IMR-90 (cell line): ENCODE data around the gene TMC1. TPM values are rescaled to one million over a fixed set of nuclear protein-coding genes. Genes with fewer than 3 reads are reported as not detected.

Source experiments
- ATAC-seq: fragments of 200-7000 bp; cut with Tn5 transposase; 2 replicates; pipeline ENCODE4 v1.9.1; 2020; ENCODE audit warnings: low read depth, mild to moderate bottlenecking, moderate library complexity
- BruUV-seq: library from RNA; stranded (reverse); fragments of 400-500 nt; replicated peaks from 2 replicates; lab custom pipeline; 2021; lab: Mats Ljungman, UMichigan
- CTCF ChIA-PET: fragments of 300-600 bp; formaldehyde crosslinking; extraction: SDS; loops from one replicate; lab custom pipeline; 2021; ENCODE audit warnings: antibody characterized with exemption; lab: Yijun Ruan, JAX
- POLR2A ChIA-PET: fragments of 300-600 bp; sonication (Branson Sonifier 250); formaldehyde crosslinking; loops from one replicate; lab custom pipeline; 2022; ENCODE audit warnings: antibody characterized with exemption; ENCODE audit not compliant: unreplicated experiment; lab: Charles Lee
- DNase-seq: peaks from one replicate; pipeline ENCODE4 v3.0.0; 2013
- H2AFZ ChIP-seq: replicated peaks from 2 replicates; pipeline ENCODE3; 2013; ENCODE audit warnings: low read length, mild to moderate bottlenecking; ENCODE audit not compliant: poor library complexity
- H2AK5ac ChIP-seq: 2 replicates; pipeline ENCODE4 v1.6.1; 2013; ENCODE audit warnings: low read depth, low read length, inconsistent platforms
- H2AK9ac ChIP-seq: replicated peaks from 2 replicates; pipeline ENCODE3; 2013; ENCODE audit warnings: mild to moderate bottlenecking, low read depth, low read length, moderate library complexity; ENCODE audit not compliant: poor library complexity
- H2BK120ac ChIP-seq: 2 replicates; pipeline ENCODE4 v1.6.1; 2013; ENCODE audit warnings: low read depth, low read length, inconsistent platforms
- H2BK15ac ChIP-seq: 3 replicates; pipeline ENCODE4 v1.6.1; 2013; ENCODE audit warnings: low read depth, low read length, inconsistent platforms
- H2BK20ac ChIP-seq: 2 replicates; pipeline ENCODE4 v1.6.1; 2013; ENCODE audit warnings: low read depth, mild to moderate bottlenecking, inconsistent platforms, low read length, moderate library complexity
- H2BK5ac ChIP-seq: 2 replicates; pipeline ENCODE4 v1.6.1; 2013; ENCODE audit warnings: mild to moderate bottlenecking, low read depth, low read length, inconsistent platforms; ENCODE audit not compliant: poor library complexity, severe bottlenecking
- H3K14ac ChIP-seq: replicated peaks from 2 replicates; pipeline ENCODE4 v1.6.1; 2013; ENCODE audit warnings: low read depth, low read length, inconsistent platforms
- H3K18ac ChIP-seq: 2 replicates; pipeline ENCODE4 v1.6.1; 2013; ENCODE audit warnings: low read depth, low read length, control low read depth
- H3K23ac ChIP-seq: 2 replicates; pipeline ENCODE4 v1.6.1; 2013; ENCODE audit warnings: low read depth, low read length, inconsistent platforms
- H3K27ac ChIP-seq: 2 replicates; pipeline ENCODE4 v1.5.1; 2013; ENCODE audit warnings: mild to moderate bottlenecking, control low read depth, low read length; ENCODE audit not compliant: insufficient read depth
- H3K27me3 ChIP-seq: 2 replicates; pipeline ENCODE4 v1.6.1; 2013; ENCODE audit warnings: low read length; ENCODE audit not compliant: control insufficient read depth, insufficient read depth
- H3K36me3 ChIP-seq: 2 replicates; pipeline ENCODE4 v1.6.1; 2013; ENCODE audit warnings: low read length, mixed read lengths; ENCODE audit not compliant: control insufficient read depth, insufficient read depth
- H3K4ac ChIP-seq: 2 replicates; pipeline ENCODE4 v1.6.1; 2013; ENCODE audit warnings: low read depth, low read length, inconsistent platforms
- H3K4me1 ChIP-seq: 2 replicates; pipeline ENCODE4 v1.6.1; 2013; ENCODE audit warnings: low read length, mixed read lengths; ENCODE audit not compliant: control insufficient read depth, insufficient read depth
- H3K4me2 ChIP-seq: 2 replicates; pipeline ENCODE4 v1.6.1; 2013; ENCODE audit warnings: low read depth, mild to moderate bottlenecking, control low read depth, low read length, moderate library complexity
- H3K4me3 ChIP-seq: 2 replicates; pipeline ENCODE4 v1.5.1; 2013; ENCODE audit warnings: low read depth, mild to moderate bottlenecking, control low read depth, low read length, moderate library complexity; ENCODE audit not compliant: insufficient read depth
- H3K56ac ChIP-seq: 2 replicates; pipeline ENCODE4 v1.6.1; 2013; ENCODE audit warnings: low read length, inconsistent platforms; ENCODE audit not compliant: insufficient read depth; ENCODE audit errors: extremely low read depth
- H3K79me1 ChIP-seq, 2 experiments: 2 replicates each; pipeline ENCODE4 v1.6.1; 2013; ENCODE audit warnings: low read length in 2 of 2, inconsistent platforms in 1 of 2, low read depth in 1 of 2
- H3K9ac ChIP-seq: 2 replicates; pipeline ENCODE4 v1.6.1; 2013; ENCODE audit warnings: low read depth, low read length, control low read depth
- H3K9me1 ChIP-seq: 2 replicates; pipeline ENCODE4 v1.6.1; 2013; ENCODE audit warnings: low read length, inconsistent platforms; ENCODE audit not compliant: insufficient read depth
- H3K9me3 ChIP-seq: 2 replicates; pipeline ENCODE4 v1.6.1; 2013; ENCODE audit warnings: low read length; ENCODE audit not compliant: control insufficient read depth, insufficient read depth
- H4K20me1 ChIP-seq: 2 replicates; pipeline ENCODE4 v1.6.1; 2013; ENCODE audit warnings: low read length, inconsistent platforms; ENCODE audit not compliant: insufficient read depth
- H4K5ac ChIP-seq: 2 replicates; pipeline ENCODE4 v1.6.1; 2013; ENCODE audit warnings: mild to moderate bottlenecking, low read depth, low read length, control low read depth
- H4K8ac ChIP-seq, 2 experiments: 2 replicates each; pipeline ENCODE4 v1.6.1; 2013; ENCODE audit warnings: low read depth in 2 of 2, low read length in 2 of 2, control low read depth in 1 of 2, inconsistent platforms in 1 of 2
- H4K91ac ChIP-seq: 2 replicates; pipeline ENCODE4 v1.6.1; 2013; ENCODE audit warnings: low read depth, low read length, inconsistent platforms; ENCODE audit not compliant: insufficient read depth
- BHLHE40 ChIP-seq: fragments of 150-350 bp; IDR thresholded peaks from 2 replicates; pipeline ENCODE4 v1.6.1; 2016; ENCODE audit warnings: mild to moderate bottlenecking, low read depth, low read length
- CTCF ChIP-seq: conservative IDR thresholded peaks from 2 replicates; pipeline ENCODE4 v1.5.1; 2012; ENCODE audit warnings: mild to moderate bottlenecking, low read depth, low read length, improper control_type of control experiment
- FOS ChIP-seq: fragments of 150-350 bp; IDR thresholded peaks from 2 replicates; pipeline ENCODE4 v1.6.1; 2016; ENCODE audit warnings: low read depth, low read length
- MXI1 ChIP-seq: IDR thresholded peaks from 2 replicates; pipeline ENCODE4 v1.6.1; 2012; ENCODE audit warnings: low read depth, mild to moderate bottlenecking, low read length, moderate library complexity, borderline replicate concordance
- NFE2L2 ChIP-seq: fragments of 150-350 bp; IDR thresholded peaks from 2 replicates; pipeline ENCODE4 v1.6.1; 2016; ENCODE audit warnings: low read depth, mild to moderate bottlenecking, low read length
- SMC3 ChIP-seq: fragments of 150-350 bp; IDR thresholded peaks from 2 replicates; pipeline ENCODE4 v1.6.1; 2016; ENCODE audit warnings: low read depth, mild to moderate bottlenecking, antibody characterized with exemption, low read length, moderate library complexity
- USF2 ChIP-seq: fragments of 150-350 bp; IDR thresholded peaks from 2 replicates; pipeline ENCODE4 v1.6.1; 2017; ENCODE audit warnings: mild to moderate bottlenecking, antibody characterized with exemption, low read length, low read depth
- WGBS, 2 experiments: methylation state at CpG; one replicate each; pipeline versions ENCODE4 v1.1.5 to v1.1.7; 2013; ENCODE audit warnings: missing lambda C conversion rate in 2 of 2; ENCODE audit not compliant: insufficient read length in 1 of 2; ENCODE audit errors: extremely low coverage in 2 of 2; 5-methylcytosine and 5-hydroxymethylcytosine counted together
- dilution Hi-C: fragments of 300-500 bp; cut with HindIII; formaldehyde crosslinking; loops from one replicate; pipeline ENCODE4 v1.14.3; 2018; ENCODE audit warnings: low sequenced_read_pairs; ENCODE audit not compliant: unreplicated experiment
- in situ Hi-C: fragments of 300-500 bp; cut with MboI; formaldehyde crosslinking; loops from 3 replicates; pipeline ENCODE4 v1.14.3; 2019; ENCODE audit warnings: low sequenced_read_pairs, inconsistent platforms, mixed read lengths
- intact Hi-C: fragments of 100-400 bp; cut with micrococcal nuclease; formaldehyde crosslinking; loops from 2 replicates; pipeline ENCODE4 v1.10.0; 2022
- polyA plus RNA-seq, 3 experiments: library from polyadenylated mRNA; depleted of rRNA; stranded (reverse); fragments of >200 nt; gene quantifications; 2 replicates each; pipeline ENCODE4 v1.2.3, GENCODE V29; 2012; ENCODE audit warnings: low replicate concordance in 1 of 3
- total RNA-seq: library from RNA; depleted of rRNA; stranded (reverse); fragments of >200 nt; gene quantifications from 2 replicates; pipeline ENCODE4 v1.2.3, GENCODE V29; 2012

The TMC1 gene
- total and polyA plus RNA-seq, 2 of the 4 experiments (the other 2 are of a cell fraction) = not detected

GRCh38 chr9:72657023-72657422 is 135.6 kb downstream of the TMC1 start:
- Histone ChIP-seq H3K4me1 (peaks cover 2% of the 10 kb centered on the region; the same call in 1 of the 2 replicates), H2BK120ac (no peak overlapping the region), H4K8ac (no peak overlapping the region), H3K9me3 (no peaks in the 10 kb centered on the region), H2AK9ac (no peak overlapping the region), H3K4me2 (no peak overlapping the region), H3K79me1 (no peaks in the 10 kb centered on the region), H3K4ac (no peak overlapping the region), H3K27ac (no peak overlapping the region), H3K9ac (no peak overlapping the region), H3K4me3 (no peak overlapping the region), H2BK5ac (no peak overlapping the region), H2BK20ac (no peak overlapping the region), H3K9me1 (no peaks in the 10 kb centered on the region), H3K18ac (no peak overlapping the region), H4K5ac (no peak overlapping the region), H3K14ac (no peak overlapping the region), H2AFZ (no peak overlapping the region), H4K20me1 (no peaks in the 10 kb centered on the region), H4K91ac (no peak overlapping the region), H2AK5ac (no peak overlapping the region), H3K56ac (no peak overlapping the region), H3K23ac (no peak overlapping the region), H3K36me3 (no peaks in the 10 kb centered on the region), H3K27me3 (peaks cover 5% of the 10 kb centered on the region; the same call in 1 of the 2 replicates), H2BK15ac (no peak overlapping the region)
- WGBS, 2 experiments = no CpG with 5 or more reads among the region's 2 CpGs
- dilution Hi-C loops (no loop called here), in situ Hi-C loops (no loop called here), intact Hi-C loops (no loop called here)
- BruUV-seq = no TSS peak
- ChIA-PET POLR2A (no interaction called here), CTCF (no interaction called here)
- ATAC-seq = no peak
- TF ChIP-seq SMC3 (no peak), FOS (no peak), NFE2L2 (no peak), MXI1 (no peak), CTCF (no peak), USF2 (no peak), BHLHE40 (no peak)
- DNase-seq = no peak
